Breast epithelium (tissue), 4 donors: ENCODE results near the gene SCFD1. TPM values are rescaled to one million over a fixed set of nuclear protein-coding genes. Genes with fewer than 3 reads are reported as not detected.
"Not testable (repeated sequence)": the region's sequence is repeated elsewhere in the genome, so short reads cannot be mapped to it uniquely, and the experiment has no call there.

Experiments
- DNase-seq, 2 donors: peaks; one replicate each; pipeline ENCODE4 v3.0.0-alpha.2; 2019; ENCODE audit warnings: low spot score in 2 of 2
- H3K27ac ChIP-seq, 2 donors: fragments of 200-600 bp; sonication (generic) in 1 of 2; one replicate each; pipeline ENCODE4 v1.5.1; 2016 to 2019; ENCODE audit warnings: mild to moderate bottlenecking in 1 of 2
- H3K27me3 ChIP-seq, 2 donors: fragments of 200-600 bp; sonication (generic) in 1 of 2; one replicate each; pipeline versions ENCODE4 v1.5.1 to v1.6.0; 2017 to 2019; ENCODE audit warnings: control low read depth in 1 of 2, mild to moderate bottlenecking in 1 of 2
- H3K36me3 ChIP-seq: fragments of 200-600 bp; one replicate; pipeline ENCODE4 v1.5.1; 2019
- H3K4me1 ChIP-seq, 2 donors: fragments of 200-600 bp; sonication (generic); one replicate each; pipeline ENCODE4 v1.5.1; 2016 to 2019; ENCODE audit warnings: control low read depth in 1 of 2
- H3K4me3 ChIP-seq, 3 donors: fragments of 200-600 bp; sonication (generic); 1 replicate in 2 of 3; 2 replicates in 1 of 3; pipeline ENCODE4 v1.5.1; 2016 to 2019; ENCODE audit warnings: mild to moderate bottlenecking in 3 of 3, moderate library complexity in 2 of 3
- H3K9me3 ChIP-seq, 2 donors: fragments of 200-600 bp; sonication (generic) in 1 of 2; one replicate each; pipeline ENCODE4 v1.5.1; 2016 to 2019; ENCODE audit warnings: control low read depth in 1 of 2
- CTCF ChIP-seq, 3 donors: fragments of 450-650 bp; IDR thresholded peaks; one replicate each; pipeline ENCODE4 v1.5.1; 2016 to 2017; ENCODE audit warnings: antibody characterized with exemption in 3 of 3, mild to moderate bottlenecking in 3 of 3, moderate library complexity in 3 of 3
- POLR2A ChIP-seq: fragments of 450-650 bp; IDR thresholded peaks from one replicate; pipeline ENCODE4 v1.6.1; 2016; ENCODE audit warnings: antibody characterized with exemption, mild to moderate bottlenecking, moderate library complexity
- POLR2AphosphoS5 ChIP-seq, 3 donors: sonication (generic); formaldehyde crosslinking; IDR thresholded peaks; one replicate each; pipeline ENCODE4 v1.6.1; 2017; ENCODE audit warnings: antibody characterized with exemption in 3 of 3
- intact Hi-C: fragments of 100-400 bp; cut with DNase I; formaldehyde crosslinking; loops from one replicate; pipeline ENCODE4 v1.15.1; 2023; ENCODE audit warnings: low total_unique reads
- total RNA-seq, 3 donors: library from RNA; depleted of rRNA; stranded (reverse); fragments of >200 nt; gene quantifications; one replicate each; pipeline ENCODE4 v1.1.0, GENCODE V29; 2016

The SCFD1 gene
- total RNA-seq, 3 donors from 2014 or later: 64.6 to 93.1 (median 73.5) TPM

DNA sequence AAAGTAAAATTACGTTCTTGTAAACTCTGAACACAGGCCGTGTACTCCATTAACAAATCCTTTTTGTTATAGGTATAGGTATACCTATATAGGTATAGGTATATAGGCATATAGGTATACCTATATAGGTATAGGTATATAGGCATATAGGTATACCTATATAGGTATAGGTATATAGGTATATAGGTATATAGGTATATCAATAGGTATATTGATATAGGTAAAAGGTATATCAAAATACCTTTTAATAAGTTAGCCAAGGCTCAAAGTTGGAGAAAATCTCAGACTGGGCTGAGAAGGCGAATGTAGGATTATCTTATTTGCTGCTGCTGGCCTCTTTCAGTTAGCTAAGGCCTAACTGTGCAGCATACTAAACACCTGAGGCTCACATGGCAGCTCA lies 3.4 kb downstream of the SCFD1 start:
- TF ChIP-seq CTCF (IDR thresholded peaks at IDR 0.05) (no peak), POLR2A (no peak), POLR2AphosphoS5 (IDR thresholded peaks at IDR 0.05) (no peak)
- Histone ChIP-seq H3K4me3 (no peak overlapping the region), H3K36me3 (no peaks in the 10 kb centered on the region), H3K9me3 (no peaks in the 10 kb centered on the region), H3K27ac (no peak overlapping the region), H3K27me3 (no peaks in the 10 kb centered on the region), H3K4me1 (peaks cover 0 to 9% of the 10 kb centered on the region in 2 donors)
- DNase-seq: no peak
- intact Hi-C loops: no loop called here

GRCh38 chr14:30629432-30629831 lies 7.3 kb downstream of the SCFD1 start:
- H3K27ac ChIP-seq, H3K4me3 ChIP-seq, H3K4me1 ChIP-seq, H3K9me3 ChIP-seq, DNase-seq, intact Hi-C loops, H3K27me3 ChIP-seq, H3K36me3 ChIP-seq: not testable (repeated sequence)

DNA sequence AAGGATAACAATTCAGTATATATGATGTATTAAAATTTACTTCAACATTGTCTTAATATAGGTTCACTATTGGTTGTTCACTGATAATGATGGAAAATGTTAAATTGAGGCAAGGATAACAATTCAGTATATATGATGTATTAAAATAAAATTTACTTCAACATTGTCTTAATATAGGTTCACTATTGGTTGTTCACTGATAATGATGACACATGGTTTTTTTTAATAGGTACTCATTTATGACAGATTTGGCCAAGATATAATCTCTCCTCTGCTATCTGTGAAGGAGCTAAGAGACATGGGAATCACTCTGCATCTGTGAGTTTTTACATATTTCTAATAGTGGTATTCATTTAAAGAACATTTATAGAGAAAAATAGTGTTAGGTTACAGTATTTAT lies 8.1 kb downstream of the SCFD1 start:
- H3K9me3 ChIP-seq: no peaks in the 10 kb centered on the region
- TF ChIP-seq POLR2A (no peak), CTCF (IDR thresholded peaks at IDR 0.05) (no peak)
- no peaks in the 10 kb centered on the region for H3K4me1 ChIP-seq
- no peak overlapping the region for H3K4me3 ChIP-seq
- H3K27ac ChIP-seq: no peak overlapping the region
- H3K36me3 ChIP-seq: peaks cover 3% of the 10 kb centered on the region
- no peaks in the 10 kb centered on the region for H3K27me3 ChIP-seq
- intact Hi-C loops: no loop called here
- DNase-seq: no peak

- intact Hi-C loops: no loop called here
These were observed 10.6 kb downstream of the SCFD1 start for GRCh38 chr14:30632730-30633129.

GRCh38 chr14:30638926-30639325 lies 16.8 kb downstream of the SCFD1 start:
- Histone ChIP-seq H3K4me3 (no peak overlapping the region), H3K27me3 (no peaks in the 10 kb centered on the region), H3K27ac (no peak overlapping the region), H3K4me1 (no peaks in the 10 kb centered on the region), H3K9me3 (peaks cover 0 to 1% of the 10 kb centered on the region in 2 donors), H3K36me3 (peaks cover 10% of the 10 kb centered on the region)
- TF ChIP-seq POLR2A (no peak), CTCF (IDR thresholded peaks at IDR 0.05) (no peak), POLR2AphosphoS5 (IDR thresholded peaks at IDR 0.05) (no peak)
- intact Hi-C loops: no loop called here
- no peak for DNase-seq

More at GRCh38 chr14:30632730-30633129, 10.6 kb downstream of the SCFD1 start:
- Histone ChIP-seq H3K4me3 (no peak overlapping the region), H3K27me3 (no peaks in the 10 kb centered on the region), H3K9me3 (no peaks in the 10 kb centered on the region), H3K36me3 (peaks cover 6% of the 10 kb centered on the region), H3K27ac (no peak overlapping the region), H3K4me1 (no peaks in the 10 kb centered on the region)
- TF ChIP-seq POLR2AphosphoS5 (IDR thresholded peaks at IDR 0.05) (no peak), POLR2A (no peak)
- no peak for DNase-seq

GRCh38 chr14:30641207-30641606 lies 19.1 kb downstream of the SCFD1 start:
- no peak overlapping the region for H3K4me3 ChIP-seq
- intact Hi-C loops: no loop called here
- peaks cover 0 to 5% of the 10 kb centered on the region in 2 donors for H3K9me3 ChIP-seq
- H3K4me1 ChIP-seq: no peaks in the 10 kb centered on the region
- no peak overlapping the region for H3K27ac ChIP-seq
- no peak for TF ChIP-seq CTCF (IDR thresholded peaks at IDR 0.05)
- TF ChIP-seq POLR2A: no peak
- no peak for TF ChIP-seq POLR2AphosphoS5 (IDR thresholded peaks at IDR 0.05)
- peaks cover 6% of the 10 kb centered on the region for H3K36me3 ChIP-seq
- no peaks in the 10 kb centered on the region for H3K27me3 ChIP-seq
- DNase-seq: no peak

- H3K27ac ChIP-seq, intact Hi-C loops, H3K27me3 ChIP-seq, DNase-seq, H3K36me3 ChIP-seq, H3K4me1 ChIP-seq, H3K4me3 ChIP-seq, H3K9me3 ChIP-seq: not testable (repeated sequence)
These were observed 22.3 kb downstream of the SCFD1 start for GRCh38 chr14:30644462-30644861.
